ENCODE results near the gene CACNA1E.

The CACNA1E gene

GRCh38 chr1:181531951-181532600 lies 48.8 kb downstream of the CACNA1E start:
- H3K9me2 ChIP-seq (replicated peaks; ENCODE audit: insufficient read depth, low read length): no peaks in the 10 kb centered on the region
- no peak overlapping the region for H3K9ac ChIP-seq (ENCODE audit: low read length)
- H3K27ac ChIP-seq (ENCODE audit: low read depth, low read length): no peak overlapping the region
- no peak overlapping the region for H3K4me2 ChIP-seq (ENCODE audit: low read depth, low read length, poor library complexity, severe bottlenecking)
- H3K4me3 ChIP-seq (ENCODE audit: insufficient read depth, low read length, poor library complexity, severe bottlenecking): no peak overlapping the region
- H3F3A ChIP-seq (ENCODE audit: insufficient read depth): no peaks in the 10 kb centered on the region
- H3K79me2 ChIP-seq (ENCODE audit: insufficient read depth, low read length): no peaks in the 10 kb centered on the region
- no peak overlapping the region for H2AFZ ChIP-seq (ENCODE audit: low read depth, low read length, severe bottlenecking)
- H3K27me3 ChIP-seq (ENCODE audit: low read length): no peaks in the 10 kb centered on the region
- no peaks in the 10 kb centered on the region for H3K36me3 ChIP-seq (ENCODE audit: low read length)
- H4K20me1 ChIP-seq (ENCODE audit: low read depth, low read length): no peaks in the 10 kb centered on the region
- no peak for TF ChIP-seq CTCF (IDR thresholded peaks at IDR 0.05; ENCODE audit: insufficient read depth, low read length, poor library complexity, severe bottlenecking)
- TF ChIP-seq EZH2phosphoT487 (conservative IDR thresholded peaks at IDR 0.05; ENCODE audit: low read length): no peak
- H3K9me3 ChIP-seq (ENCODE audit: insufficient read depth, low read length): no peaks in the 10 kb centered on the region

GRCh38 chr1:181538836-181539235 lies 55.5 kb downstream of the CACNA1E start:
- no peaks in the 10 kb centered on the region for H3K9me3 ChIP-seq (ENCODE audit: insufficient read depth, low read length)
- H3K4me2 ChIP-seq (ENCODE audit: low read depth, low read length, poor library complexity, severe bottlenecking): no peak overlapping the region
- no peak overlapping the region for H2AFZ ChIP-seq (ENCODE audit: low read depth, low read length, severe bottlenecking)
- H3K9me2 ChIP-seq (replicated peaks; ENCODE audit: insufficient read depth, low read length): no peaks in the 10 kb centered on the region
- no peak for TF ChIP-seq CTCF (IDR thresholded peaks at IDR 0.05; ENCODE audit: insufficient read depth, low read length, poor library complexity, severe bottlenecking)
- no peak for TF ChIP-seq EZH2phosphoT487 (conservative IDR thresholded peaks at IDR 0.05; ENCODE audit: low read length)
- H3F3A ChIP-seq (ENCODE audit: insufficient read depth): no peaks in the 10 kb centered on the region
- H3K79me2 ChIP-seq (ENCODE audit: insufficient read depth, low read length): no peaks in the 10 kb centered on the region
- no peaks in the 10 kb centered on the region for H3K27me3 ChIP-seq (ENCODE audit: low read length)
- no peak overlapping the region for H3K27ac ChIP-seq (ENCODE audit: low read depth, low read length)
- H3K9ac ChIP-seq (ENCODE audit: low read length): no peak overlapping the region
- no peak overlapping the region for H3K4me3 ChIP-seq (ENCODE audit: insufficient read depth, low read length, poor library complexity, severe bottlenecking)
- H4K20me1 ChIP-seq (ENCODE audit: low read depth, low read length): no peaks in the 10 kb centered on the region
- H3K36me3 ChIP-seq (ENCODE audit: low read length): no peaks in the 10 kb centered on the region

- Histone ChIP-seq H3K9ac (ENCODE audit: low read length) (no peak overlapping the region), H3K27ac (ENCODE audit: low read depth, low read length) (no peak overlapping the region), H3F3A (ENCODE audit: insufficient read depth) (no peaks in the 10 kb centered on the region), H3K4me3 (ENCODE audit: insufficient read depth, low read length, poor library complexity, severe bottlenecking) (no peak overlapping the region), H3K9me3 (ENCODE audit: insufficient read depth, low read length) (no peaks in the 10 kb centered on the region), H3K79me2 (ENCODE audit: insufficient read depth, low read length) (no peaks in the 10 kb centered on the region), H3K27me3 (ENCODE audit: low read length) (no peaks in the 10 kb centered on the region), H4K20me1 (ENCODE audit: low read depth, low read length) (no peaks in the 10 kb centered on the region), H2AFZ (ENCODE audit: low read depth, low read length, severe bottlenecking) (no peak overlapping the region), H3K36me3 (ENCODE audit: low read length) (no peaks in the 10 kb centered on the region), H3K9me2 (replicated peaks; ENCODE audit: insufficient read depth, low read length) (no peaks in the 10 kb centered on the region), H3K4me2 (ENCODE audit: low read depth, low read length, poor library complexity, severe bottlenecking) (no peak overlapping the region)
- TF ChIP-seq CTCF (IDR thresholded peaks at IDR 0.05; ENCODE audit: insufficient read depth, low read length, poor library complexity, severe bottlenecking) (no peak), EZH2phosphoT487 (conservative IDR thresholded peaks at IDR 0.05; ENCODE audit: low read length) (no peak)
Measured at GRCh38 chr1:181541458-181541857, 58.1 kb downstream of the CACNA1E start.

Data from SU-DHL-6 (cell line).